Caco-2 (cell line): Measurements from ENCODE around the gene IGSF8. TPM values are rescaled to one million over a fixed set of nuclear protein-coding genes. Genes with fewer than 3 reads are reported as not detected.

Experiments
- BruUV-seq: library from RNA; stranded (reverse); fragments of 400-500 nt; replicated peaks from 2 replicates; lab custom pipeline; 2021; lab: Mats Ljungman, UMichigan
- CTCF ChIA-PET: fragments of 300-600 bp; sonication (Branson Sonifier 250); formaldehyde crosslinking; loops from one replicate; lab custom pipeline; 2022; ENCODE audit warnings: antibody characterized with exemption; lab: Charles Lee
- POLR2A ChIA-PET: fragments of 300-600 bp; sonication (Branson Sonifier 250); formaldehyde crosslinking; loops from one replicate; lab custom pipeline; 2022; ENCODE audit warnings: antibody characterized with exemption; lab: Charles Lee
- DNase-seq, 2 experiments: peaks; one replicate each; pipeline versions ENCODE4 v3.0.0 to v3.0.0-alpha.2; 2020 to 2022
- H3K27me3 ChIP-seq: replicated peaks from 2 replicates; pipeline ENCODE4 v1.6.0; 2011; ENCODE audit warnings: low read length; ENCODE audit not compliant: control insufficient read depth, insufficient read depth
- H3K36me3 ChIP-seq: 2 replicates; pipeline ENCODE4 v1.5.1; 2011; ENCODE audit warnings: low read length; ENCODE audit not compliant: control insufficient read depth, insufficient read depth
- H3K4me1 ChIP-seq: fragments of 250-450 bp; sonication (Bioruptor Pico); 2 replicates; pipeline ENCODE4 v1.5.1; 2020; ENCODE audit warnings: mild to moderate bottlenecking
- H3K4me3 ChIP-seq: 2 replicates; pipeline ENCODE4 v1.5.1; 2011; ENCODE audit warnings: low read depth, mild to moderate bottlenecking, control low read depth, low read length
- H3K9me3 ChIP-seq: fragments of 250-450 bp; sonication (Bioruptor Pico); 2 replicates; pipeline ENCODE4 v1.5.1; 2020; ENCODE audit warnings: mild to moderate bottlenecking, moderate library complexity
- H3K27ac Mint-ChIP-seq: one replicate; pipeline ENCODE4 v1.8.0; 2022; ENCODE audit warnings: mixed read lengths; ENCODE audit not compliant: unreplicated experiment
- H3K27me3 Mint-ChIP-seq: one replicate; pipeline ENCODE4 v1.8.0; 2022; ENCODE audit warnings: mixed read lengths; ENCODE audit not compliant: insufficient read depth, unreplicated experiment
- H3K36me3 Mint-ChIP-seq: one replicate; pipeline ENCODE4 v1.8.0; 2022; ENCODE audit warnings: mild to moderate bottlenecking, mixed read lengths; ENCODE audit not compliant: insufficient read depth, unreplicated experiment
- H3K4me1 Mint-ChIP-seq: one replicate; pipeline ENCODE4 v1.8.0; 2022; ENCODE audit warnings: low read depth, mixed read lengths; ENCODE audit not compliant: unreplicated experiment
- H3K4me3 Mint-ChIP-seq: one replicate; pipeline ENCODE4 v1.8.0; 2022; ENCODE audit warnings: mild to moderate bottlenecking, moderate library complexity, mixed read lengths; ENCODE audit not compliant: unreplicated experiment
- H3K9me3 Mint-ChIP-seq: one replicate; pipeline ENCODE4 v1.8.0; 2022; ENCODE audit warnings: mixed read lengths; ENCODE audit not compliant: unreplicated experiment
- CTCF ChIP-seq, 2 experiments: fragments of 200-600 bp in 1 of 2; IDR thresholded peaks; 1 replicate in 1 of 2; 2 replicates in 1 of 2; pipeline versions ENCODE4 v1.5.1 to v1.8.0; 2011 to 2022; ENCODE audit warnings: antibody characterized with exemption in 1 of 2, control low read depth in 1 of 2, inconsistent platforms in 1 of 2, low read depth in 1 of 2, low read length in 1 of 2, mild to moderate bottlenecking in 1 of 2, moderate library complexity in 1 of 2; ENCODE audit not compliant: insufficient read depth in 1 of 2, severe bottlenecking in 1 of 2, unreplicated experiment in 1 of 2
- intact Hi-C: fragments of 100-400 bp; cut with micrococcal nuclease; formaldehyde crosslinking; loops from one replicate; pipeline ENCODE4 v1.10.0; 2022; ENCODE audit not compliant: unreplicated experiment
- total RNA-seq: library from RNA; stranded (reverse); gene quantifications from 2 replicates; pipeline ENCODE4 v1.2.3, GENCODE V29; 2022

IGSF8 gene
- total RNA-seq, 1 experiment from 2014 or later: 15.4 TPM

- no peaks in the 10 kb centered on the region; the same call in 1 of the 2 replicates for H3K27me3 ChIP-seq
- Mint-ChIP-seq H3K4me3 (no peak overlapping the region), H3K36me3 (no peaks in the 10 kb centered on the region), H3K27me3 (peaks cover 7% of the 10 kb centered on the region), H3K27ac (no peak overlapping the region), H3K4me1 (no peaks in the 10 kb centered on the region), H3K9me3 (no peaks in the 10 kb centered on the region)
- no TSS peak for BruUV-seq
- CTCF ChIA-PET: no interaction called here
- no peak for DNase-seq
- no peak overlapping the region for H3K4me3 ChIP-seq
- no peaks in the 10 kb centered on the region for H3K4me1 ChIP-seq
- no peaks in the 10 kb centered on the region for H3K9me3 ChIP-seq
- TF ChIP-seq CTCF (IDR thresholded peaks at IDR 0.05; ENCODE audit: insufficient read depth in 1 of 2, low read depth in 1 of 2, low read length in 1 of 2, severe bottlenecking in 1 of 2, unreplicated experiment in 1 of 2): no peak
- intact Hi-C loops: no loop called here
- POLR2A ChIA-PET: no interaction called here
- no peaks in the 10 kb centered on the region for H3K36me3 ChIP-seq
Observed at GRCh38 chr1:160139840-160140239, 41.4 kb upstream of the IGSF8 start.

GRCh38 chr1:160137216-160137862 is 38.9 kb upstream of the IGSF8 start:
- TF ChIP-seq CTCF (IDR thresholded peaks at IDR 0.05; ENCODE audit: insufficient read depth in 1 of 2, low read depth in 1 of 2, low read length in 1 of 2, severe bottlenecking in 1 of 2, unreplicated experiment in 1 of 2): no peak
- no peak for DNase-seq
- intact Hi-C loops: no loop called here
- H3K27me3 ChIP-seq: no peaks in the 10 kb centered on the region; the same call in 1 of the 2 replicates
- BruUV-seq: no TSS peak
- ChIA-PET POLR2A (no interaction called here), CTCF (no interaction called here)
- H3K27me3 Mint-ChIP-seq: peaks cover 7% of the 10 kb centered on the region
- H3K27ac Mint-ChIP-seq: no peak overlapping the region
- no peaks in the 10 kb centered on the region for H3K9me3 ChIP-seq
- no peak overlapping the region for H3K4me3 Mint-ChIP-seq
- H3K9me3 Mint-ChIP-seq: no peaks in the 10 kb centered on the region
- H3K36me3 Mint-ChIP-seq: no peaks in the 10 kb centered on the region
- H3K4me1 ChIP-seq: no peaks in the 10 kb centered on the region
- H3K36me3 ChIP-seq: no peaks in the 10 kb centered on the region
- no peak overlapping the region for H3K4me3 ChIP-seq
- peaks cover under 1% of the 10 kb centered on the region for H3K4me1 Mint-ChIP-seq

GRCh38 chr1:160136926-160137200 is 38.4 kb upstream of the IGSF8 start:
- H3K9me3 ChIP-seq: no peaks in the 10 kb centered on the region
- intact Hi-C loops: no loop called here
- no peak overlapping the region for H3K4me3 ChIP-seq
- no peaks in the 10 kb centered on the region for H3K4me1 ChIP-seq
- H3K36me3 Mint-ChIP-seq: no peaks in the 10 kb centered on the region
- H3K4me3 Mint-ChIP-seq: no peak overlapping the region
- no TSS peak for BruUV-seq
- POLR2A ChIA-PET: no interaction called here
- H3K27me3 Mint-ChIP-seq: peaks cover 7% of the 10 kb centered on the region
- no peaks in the 10 kb centered on the region for H3K36me3 ChIP-seq
- CTCF ChIA-PET: no interaction called here
- H3K9me3 Mint-ChIP-seq: no peaks in the 10 kb centered on the region
- TF ChIP-seq CTCF (IDR thresholded peaks at IDR 0.05; ENCODE audit: insufficient read depth in 1 of 2, low read depth in 1 of 2, low read length in 1 of 2, severe bottlenecking in 1 of 2, unreplicated experiment in 1 of 2): no peak
- H3K4me1 Mint-ChIP-seq: peaks cover 5% of the 10 kb centered on the region
- DNase-seq: no peak
- H3K27ac Mint-ChIP-seq: no peak overlapping the region
- H3K27me3 ChIP-seq: no peaks in the 10 kb centered on the region; the same call in 1 of the 2 replicates
